Naive B cell (primary cell): Measurements from ENCODE around the gene LRMDA. TPM values are rescaled to one million over a fixed set of nuclear protein-coding genes. Genes with fewer than 3 reads are reported as not detected.

ENCODE experiments used
- ATAC-seq, 2 donors: fragments of 150-1000 bp; cut with Tn5 transposase; 2 replicates each; pipeline ENCODE4 v1.10.0; 2021; ENCODE audit warnings: low read depth in 2 of 2, mild to moderate bottlenecking in 2 of 2, moderate library complexity in 2 of 2
- DNase-seq: peaks from one replicate; pipeline ENCODE4 v3.0.0; 2022
- H3K27ac Mint-ChIP-seq, 6 donors: one replicate each; pipeline ENCODE4 v1.8.0; 2020 to 2022; ENCODE audit warnings: mild to moderate bottlenecking in 6 of 6, mixed read lengths in 6 of 6, moderate library complexity in 5 of 6, inconsistent platforms in 2 of 6
- H3K27me3 Mint-ChIP-seq, 3 donors: one replicate each; pipeline ENCODE4 v1.8.0; 2021 to 2022; ENCODE audit warnings: mixed read lengths in 3 of 3, mild to moderate bottlenecking in 1 of 3
- H3K36me3 Mint-ChIP-seq, 2 donors: one replicate each; pipeline ENCODE4 v1.8.0; 2020 to 2022; ENCODE audit warnings: mixed read lengths in 2 of 2, inconsistent platforms in 1 of 2, mild to moderate bottlenecking in 1 of 2
- H3K4me1 Mint-ChIP-seq, 3 donors: one replicate each; pipeline ENCODE4 v1.8.0; 2020 to 2022; ENCODE audit warnings: mixed read lengths in 3 of 3, inconsistent platforms in 1 of 3, mild to moderate bottlenecking in 1 of 3, moderate library complexity in 1 of 3
- H3K4me3 Mint-ChIP-seq, 8 donors: one replicate each; pipeline ENCODE4 v1.8.0; 2020 to 2022; ENCODE audit warnings: mild to moderate bottlenecking in 8 of 8, mixed read lengths in 8 of 8, moderate library complexity in 8 of 8, inconsistent platforms in 2 of 8
- H3K9me3 Mint-ChIP-seq, 7 donors: one replicate each; pipeline ENCODE4 v1.8.0; 2020 to 2022; ENCODE audit warnings: mixed read lengths in 7 of 7, mild to moderate bottlenecking in 5 of 7, inconsistent platforms in 2 of 7, moderate library complexity in 1 of 7
- polyA plus RNA-seq, 6 donors: library from polyadenylated mRNA; unstranded; fragments of 300-500 nt; fragmentation: Illumina TruSeq; gene quantifications; one replicate each; pipeline ENCODE4 v1.2.3, GENCODE V29; 2021; ENCODE audit warnings: low read depth in 6 of 6

The LRMDA gene
- polyA plus RNA-seq, 6 donors from 2014 or later: 2.1 TPM; not detected in 5

DNA sequence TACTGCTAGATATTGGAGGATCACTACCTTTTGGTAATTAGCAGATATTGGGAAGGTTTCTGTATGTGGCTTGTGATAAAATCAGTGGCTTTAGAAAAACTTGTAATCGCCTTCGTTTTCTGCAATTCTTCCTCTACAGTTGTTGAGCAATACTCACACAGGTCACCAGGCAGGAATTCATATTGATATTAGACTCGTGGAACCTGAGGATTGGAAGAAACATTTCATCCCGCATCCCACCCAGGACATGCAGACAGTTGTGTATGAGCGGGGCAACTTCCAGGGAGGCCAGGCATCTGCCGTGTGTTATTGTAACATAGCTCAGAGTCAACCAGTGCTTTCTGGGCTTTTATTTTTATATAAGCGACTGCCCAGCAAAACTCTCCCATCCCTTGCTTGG, 821.3 kb downstream of the LRMDA start:
- Mint-ChIP-seq H3K4me1 (no peaks in the 10 kb centered on the region), H3K9me3 (peaks cover 0 to 5% (median 0%) of the 10 kb centered on the region in 7 donors), H3K27ac (no peak overlapping the region), H3K4me3 (no peak overlapping the region), H3K27me3 (no peaks in the 10 kb centered on the region), H3K36me3 (no peaks in the 10 kb centered on the region)
- ATAC-seq (no peak), DNase-seq (no peak)

GRCh38 chr10:76255241-76255640, 823.8 kb downstream of the LRMDA start:
- Mint-ChIP-seq H3K4me1 (no peaks in the 10 kb centered on the region), H3K4me3 (no peak overlapping the region), H3K27me3 (no peaks in the 10 kb centered on the region), H3K27ac (no peak overlapping the region), H3K36me3 (no peaks in the 10 kb centered on the region), H3K9me3 (peaks cover 4 to 16% (median 9%) of the 10 kb centered on the region in 7 donors)
- DNase-seq (no peak), ATAC-seq (no peak)

DNA sequence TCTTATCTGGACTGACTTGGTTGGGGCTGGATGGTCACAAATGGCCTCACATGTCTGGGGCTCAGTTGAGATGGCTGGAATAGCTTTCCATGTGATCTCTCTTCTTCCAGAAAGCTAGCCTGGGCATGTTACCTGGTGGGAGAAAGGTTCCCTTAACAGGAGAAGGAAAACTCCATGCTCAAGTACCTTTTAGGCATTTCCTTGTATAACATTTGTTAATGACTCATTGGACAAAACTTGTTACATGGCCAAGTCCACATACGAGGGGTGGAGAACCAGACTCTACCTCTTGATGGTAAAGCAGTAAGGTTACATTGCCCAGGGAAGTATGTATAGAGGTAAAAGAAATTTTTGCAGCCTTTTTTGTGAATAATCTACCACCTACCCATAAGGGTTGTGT, 826.4 kb downstream of the LRMDA start:
- Mint-ChIP-seq H3K4me3 (no peak overlapping the region), H3K27me3 (no peaks in the 10 kb centered on the region), H3K36me3 (no peaks in the 10 kb centered on the region), H3K9me3 (peaks cover 5 to 30% (median 20%) of the 10 kb centered on the region in 7 donors), H3K4me1 (no peaks in the 10 kb centered on the region), H3K27ac (no peak overlapping the region)
- ATAC-seq (no peak), DNase-seq (no peak)

DNA sequence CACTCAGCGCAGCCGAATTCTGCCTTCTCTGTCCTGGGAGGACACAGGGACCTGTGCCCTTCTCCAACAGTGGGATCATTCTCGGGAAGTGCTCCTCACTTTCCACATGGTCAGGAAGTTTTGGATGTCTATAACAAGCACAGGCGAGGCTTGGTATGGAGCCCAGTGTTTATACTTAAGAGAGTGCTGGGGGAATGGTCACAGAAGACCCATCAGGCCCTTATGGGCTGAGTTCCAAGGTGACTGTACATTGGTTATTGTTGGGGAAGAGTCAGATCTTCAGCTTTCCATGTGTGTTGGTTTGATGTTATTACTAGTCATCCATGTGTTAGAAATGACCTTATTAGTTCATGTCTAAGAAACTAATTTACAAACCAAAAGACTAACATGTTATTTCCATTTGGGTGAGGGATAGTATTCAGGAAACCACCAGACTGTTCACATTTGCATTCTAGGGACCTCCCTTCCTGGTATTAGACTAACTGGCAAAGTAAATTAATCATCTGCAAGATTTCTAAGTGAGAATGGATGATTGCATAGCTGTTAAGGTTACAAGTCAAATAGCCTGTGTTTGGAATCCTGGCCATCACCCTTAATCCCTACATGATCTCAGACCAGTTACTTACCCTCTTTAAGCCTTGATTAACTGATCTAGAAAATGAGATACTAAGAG, 834.2 kb downstream of the LRMDA start:
- Mint-ChIP-seq H3K27me3 (no peaks in the 10 kb centered on the region), H3K4me1 (no peaks in the 10 kb centered on the region), H3K9me3 (peaks cover 0 to 20% (median 8%) of the 10 kb centered on the region in 7 donors), H3K4me3 (no peak overlapping the region), H3K36me3 (no peaks in the 10 kb centered on the region), H3K27ac (no peak overlapping the region)
- DNase-seq: no peak
- ATAC-seq: no peak

DNA sequence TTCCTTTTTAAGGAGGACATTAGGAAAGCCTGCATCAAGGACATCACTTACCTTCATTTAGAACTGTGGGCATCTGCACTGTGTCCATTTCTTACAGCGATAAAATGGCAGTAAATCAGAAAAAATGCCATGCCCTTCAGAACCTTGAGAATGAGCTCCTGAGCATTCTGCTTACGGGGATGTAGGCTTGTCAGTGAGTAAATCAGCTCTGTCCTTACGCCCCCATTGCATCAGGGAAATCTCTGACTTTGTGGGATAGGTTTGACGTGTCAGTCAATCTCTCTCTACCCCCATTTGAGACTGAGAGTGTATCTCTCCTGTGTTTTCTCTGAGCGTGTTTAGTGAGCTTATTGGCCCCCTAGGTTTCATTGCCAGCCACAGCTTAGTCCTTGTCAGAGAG, 837.1 kb downstream of the LRMDA start:
- H3K4me3 Mint-ChIP-seq: no peak overlapping the region
- no peaks in the 10 kb centered on the region for H3K36me3 Mint-ChIP-seq
- H3K27ac Mint-ChIP-seq: no peak overlapping the region
- no peaks in the 10 kb centered on the region for H3K27me3 Mint-ChIP-seq
- ATAC-seq (no peak), DNase-seq (no peak)
- peaks cover under 1 to 4% (median 4%) of the 10 kb centered on the region in 7 donors for H3K9me3 Mint-ChIP-seq
- H3K4me1 Mint-ChIP-seq: no peaks in the 10 kb centered on the region

DNA sequence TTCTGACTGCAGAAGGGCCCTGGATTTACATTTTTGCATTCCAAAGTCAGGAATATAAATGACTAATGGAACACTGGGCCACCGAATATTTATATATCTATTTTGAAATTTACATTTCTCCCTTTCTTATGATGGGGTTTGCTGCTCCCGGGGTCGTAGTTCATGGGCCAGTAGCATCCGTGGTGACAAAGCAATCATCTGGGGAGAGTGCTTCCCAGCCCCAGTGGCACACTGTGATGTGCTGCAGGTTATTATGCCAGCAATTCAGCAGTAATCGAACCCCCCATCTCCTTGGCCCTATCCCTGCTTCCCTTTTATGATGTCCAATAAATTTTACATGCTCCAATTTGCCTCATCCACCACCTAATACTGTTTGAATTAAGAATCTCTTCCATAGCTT, 837.5 kb downstream of the LRMDA start:
- no peak for ATAC-seq
- no peaks in the 10 kb centered on the region for H3K4me1 Mint-ChIP-seq
- DNase-seq: no peak
- H3K4me3 Mint-ChIP-seq: no peak overlapping the region
- H3K27me3 Mint-ChIP-seq: no peaks in the 10 kb centered on the region
- H3K9me3 Mint-ChIP-seq: peaks cover 3 to 9% (median 4%) of the 10 kb centered on the region in 7 donors
- H3K27ac Mint-ChIP-seq: no peak overlapping the region
- H3K36me3 Mint-ChIP-seq: no peaks in the 10 kb centered on the region

GRCh38 chr10:76270464-76270863, 839.0 kb downstream of the LRMDA start:
- Mint-ChIP-seq H3K4me1 (no peaks in the 10 kb centered on the region), H3K36me3 (no peaks in the 10 kb centered on the region), H3K4me3 (no peak overlapping the region), H3K27me3 (no peaks in the 10 kb centered on the region), H3K27ac (no peak overlapping the region), H3K9me3 (peaks cover 5 to 24% (median 17%) of the 10 kb centered on the region in 7 donors)
- DNase-seq (no peak), ATAC-seq (no peak)

DNA sequence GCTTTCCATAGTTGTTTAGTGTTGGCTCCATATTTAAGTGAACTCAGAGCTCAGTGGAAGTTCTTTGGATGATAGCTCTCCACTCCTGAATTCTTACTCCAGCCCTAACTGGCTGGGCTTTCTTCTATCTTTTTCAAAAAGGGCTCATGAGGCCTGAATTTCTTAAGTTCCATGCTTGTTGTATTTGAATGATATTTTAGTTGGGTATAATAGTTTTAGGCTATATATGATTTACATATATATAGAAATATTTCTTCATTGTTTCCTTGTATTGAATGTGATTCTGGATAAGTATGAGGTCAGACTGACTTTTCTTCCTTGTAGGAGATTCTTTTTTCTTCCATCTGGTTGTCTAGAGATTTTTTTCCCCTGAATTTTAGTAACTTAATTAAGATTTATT, 843.5 kb downstream of the LRMDA start:
- H3K4me1 Mint-ChIP-seq: no peaks in the 10 kb centered on the region

DNA sequence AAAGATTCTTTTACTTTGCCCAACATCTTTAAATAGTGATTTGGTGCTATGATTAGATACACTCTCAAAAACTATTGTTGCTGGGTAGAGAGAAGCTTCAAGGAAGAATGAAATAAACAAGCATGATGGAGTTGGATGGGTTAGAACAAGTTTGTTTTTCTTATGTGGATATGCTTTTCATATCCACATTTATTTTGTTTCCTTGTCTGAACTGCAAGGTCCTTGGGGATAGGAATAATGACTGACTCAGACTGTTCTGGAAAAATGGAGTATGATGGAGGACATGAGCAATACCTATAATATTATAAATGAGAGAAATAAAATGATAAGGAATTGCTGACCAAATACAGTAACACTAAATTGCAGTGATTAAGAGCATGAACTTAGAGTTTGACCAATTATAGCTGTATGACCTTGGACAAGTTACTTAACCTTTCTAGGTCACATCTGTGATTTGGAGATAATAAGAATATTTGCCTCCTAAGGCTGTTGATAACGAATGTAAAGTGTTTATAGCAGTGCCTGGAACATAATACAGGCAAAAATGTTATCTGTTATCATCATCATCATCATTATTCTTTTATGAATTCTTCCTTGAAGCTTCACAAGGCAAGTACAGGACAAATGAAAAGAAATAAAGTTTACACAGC, 847.5 kb downstream of the LRMDA start:
- H3K27me3 Mint-ChIP-seq: peaks cover 5 to 9% (median 8%) of the 10 kb centered on the region in 3 donors
- H3K27ac Mint-ChIP-seq: no peak overlapping the region
- H3K9me3 Mint-ChIP-seq: peaks cover 14 to 43% (median 22%) of the 10 kb centered on the region in 7 donors
- H3K36me3 Mint-ChIP-seq: peaks cover 0 to 8% of the 10 kb centered on the region in 2 donors
- no peak for DNase-seq
- ATAC-seq: no peak
- H3K4me3 Mint-ChIP-seq: no peak overlapping the region
- H3K4me1 Mint-ChIP-seq: no peaks in the 10 kb centered on the region

More for the DNA sequence above, 843.5 kb downstream of the LRMDA start:
- Mint-ChIP-seq H3K36me3 (no peaks in the 10 kb centered on the region), H3K9me3 (peaks cover 7 to 37% (median 25%) of the 10 kb centered on the region in 7 donors), H3K27ac (no peak overlapping the region), H3K4me3 (no peak overlapping the region), H3K27me3 (no peaks in the 10 kb centered on the region)
- DNase-seq (no peak), ATAC-seq (no peak)

DNA sequence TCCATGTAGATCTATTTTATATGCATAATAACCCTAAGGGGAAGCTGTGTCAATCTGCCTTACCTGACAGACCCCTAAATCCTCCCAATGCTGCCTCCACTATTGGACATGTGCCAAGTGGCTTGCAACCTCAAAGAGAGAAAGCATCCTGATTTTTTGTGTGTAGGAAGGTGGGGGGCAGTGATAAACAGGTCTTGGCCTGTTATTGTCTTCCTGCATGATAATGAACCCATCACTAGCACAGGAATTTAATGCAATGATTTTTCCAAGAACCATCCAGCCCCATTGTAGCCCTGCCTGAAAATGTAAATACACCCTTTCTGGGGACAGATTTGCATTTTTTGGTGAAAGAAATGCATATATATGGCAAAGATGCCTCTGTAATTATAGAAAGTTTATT, 850.2 kb downstream of the LRMDA start:
- H3K4me1 Mint-ChIP-seq: no peaks in the 10 kb centered on the region
- H3K4me3 Mint-ChIP-seq: no peak overlapping the region
- H3K27ac Mint-ChIP-seq: no peak overlapping the region
- peaks cover 8 to 10% (median 9%) of the 10 kb centered on the region in 3 donors for H3K27me3 Mint-ChIP-seq
- peaks cover 0 to 8% of the 10 kb centered on the region in 2 donors for H3K36me3 Mint-ChIP-seq
- no peak for ATAC-seq
- DNase-seq: no peak
- H3K9me3 Mint-ChIP-seq: peaks cover 2 to 29% (median 6%) of the 10 kb centered on the region in 7 donors

DNA sequence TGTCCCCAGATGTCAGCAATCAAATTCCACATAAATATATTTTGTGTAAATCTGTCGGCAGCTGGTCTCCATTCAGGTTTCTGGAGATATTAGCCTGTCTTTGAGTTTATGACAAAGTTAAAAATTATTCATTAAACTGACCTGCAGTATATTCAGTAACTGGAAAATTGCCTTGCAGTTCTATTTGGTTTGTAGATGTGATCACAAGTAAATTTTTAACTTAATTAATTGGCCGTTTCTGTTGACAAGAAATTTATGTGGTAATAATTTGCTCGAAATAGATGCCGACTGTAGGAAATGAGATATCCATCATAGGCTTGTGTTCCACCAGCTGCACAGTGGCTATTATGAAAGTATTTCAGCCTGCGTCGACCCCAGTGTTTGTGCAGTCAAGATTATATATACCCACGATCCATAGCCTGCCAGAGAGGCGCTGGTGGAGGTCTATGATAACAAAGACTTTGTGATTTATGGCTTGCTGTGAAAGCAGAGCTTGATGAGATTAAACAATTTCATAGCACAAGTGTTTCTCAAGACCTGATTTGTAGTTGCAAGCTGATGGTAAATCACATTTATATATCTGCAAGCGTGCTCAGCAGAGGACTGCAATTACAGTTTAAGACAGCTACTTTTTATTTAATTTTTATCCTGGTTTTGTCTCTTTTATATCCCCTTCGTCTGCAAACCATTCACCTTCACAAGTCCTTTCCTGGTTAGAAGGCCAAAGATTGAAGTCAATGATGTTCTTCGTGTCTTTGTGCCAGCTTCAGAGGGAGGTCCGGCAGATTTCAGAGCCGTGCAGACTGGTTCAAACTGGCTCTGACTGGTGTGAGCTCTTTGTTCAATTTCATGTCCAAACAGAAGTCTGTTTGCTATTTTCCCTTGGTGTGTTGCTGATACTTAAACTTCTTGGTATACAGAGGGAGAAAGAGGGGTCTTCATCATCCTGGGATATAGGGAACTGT, 850.9 kb downstream of the LRMDA start:
- no peak for ATAC-seq
- no peak overlapping the region for H3K27ac Mint-ChIP-seq
- H3K9me3 Mint-ChIP-seq: peaks cover 0 to 24% (median 5%) of the 10 kb centered on the region in 7 donors
- no peak overlapping the region for H3K4me3 Mint-ChIP-seq
- peaks cover 0 to 8% of the 10 kb centered on the region in 2 donors for H3K36me3 Mint-ChIP-seq
- peaks cover 8 to 10% (median 9%) of the 10 kb centered on the region in 3 donors for H3K27me3 Mint-ChIP-seq
- no peaks in the 10 kb centered on the region for H3K4me1 Mint-ChIP-seq
- no peak for DNase-seq

DNA sequence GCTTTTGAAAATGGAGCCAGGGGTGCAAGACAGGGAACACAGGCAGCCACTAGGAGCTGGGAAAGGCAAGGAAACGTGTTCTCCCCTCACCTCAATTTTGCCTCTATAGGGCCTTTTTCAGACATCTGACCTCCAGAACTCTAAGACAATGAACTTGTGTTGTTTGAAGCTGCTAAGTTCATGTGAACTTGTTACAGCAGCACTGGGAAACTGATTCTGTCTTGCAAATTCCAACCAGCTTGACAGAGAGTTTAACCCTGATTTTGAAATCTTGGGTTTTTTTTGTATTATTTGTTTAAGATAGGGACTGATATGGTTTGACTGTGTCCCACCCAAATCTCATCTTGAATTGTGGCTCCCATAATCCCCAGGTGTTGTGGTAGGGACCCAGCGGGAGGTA, 852.9 kb downstream of the LRMDA start:
- no peak for DNase-seq
- no peak for ATAC-seq
- no peak overlapping the region for H3K27ac Mint-ChIP-seq
- H3K4me3 Mint-ChIP-seq: no peak overlapping the region
- peaks cover 0 to 8% of the 10 kb centered on the region in 2 donors for H3K36me3 Mint-ChIP-seq
- peaks cover 0 to 20% (median 4%) of the 10 kb centered on the region in 7 donors for H3K9me3 Mint-ChIP-seq
- H3K4me1 Mint-ChIP-seq: no peaks in the 10 kb centered on the region
- peaks cover 8 to 10% (median 9%) of the 10 kb centered on the region in 3 donors for H3K27me3 Mint-ChIP-seq

DNA sequence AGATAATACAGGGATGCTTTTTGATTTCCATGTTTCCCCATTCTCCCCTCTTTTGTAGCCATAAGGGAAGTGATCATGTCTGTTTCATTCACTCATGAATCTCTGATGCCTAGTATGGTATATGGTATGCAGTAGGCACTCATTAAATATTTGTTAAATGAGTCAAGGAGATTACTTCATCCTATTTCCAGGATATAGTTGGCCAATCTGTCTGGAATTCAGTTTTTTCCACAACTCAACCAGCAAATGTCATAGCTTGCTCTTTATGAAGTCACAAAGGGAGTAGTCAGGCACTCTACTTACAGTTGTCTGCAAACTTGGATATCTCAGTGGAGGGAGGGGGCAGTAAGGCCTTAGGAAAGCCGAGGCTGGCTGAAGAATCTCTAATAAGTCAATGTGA, 853.6 kb downstream of the LRMDA start:
- H3K4me1 Mint-ChIP-seq: no peaks in the 10 kb centered on the region
- no peak overlapping the region for H3K4me3 Mint-ChIP-seq
- peaks cover 0 to 20% (median 4%) of the 10 kb centered on the region in 7 donors for H3K9me3 Mint-ChIP-seq
- no peak for ATAC-seq
- no peak overlapping the region for H3K27ac Mint-ChIP-seq
- H3K36me3 Mint-ChIP-seq: peaks cover 0 to 8% of the 10 kb centered on the region in 2 donors
- peaks cover 8 to 10% (median 9%) of the 10 kb centered on the region in 3 donors for H3K27me3 Mint-ChIP-seq
- DNase-seq: no peak
